ENCODE data around the gene HPSE. TPM values are rescaled to one million over a fixed set of nuclear protein-coding genes. Genes with fewer than 3 reads are reported as not detected.

HPSE gene
- total and polyA plus RNA-seq, 2 of the 13 experiments (the other 11 are each of a cell fraction or from before 2014, with no cell fraction given), result not detected

DNA sequence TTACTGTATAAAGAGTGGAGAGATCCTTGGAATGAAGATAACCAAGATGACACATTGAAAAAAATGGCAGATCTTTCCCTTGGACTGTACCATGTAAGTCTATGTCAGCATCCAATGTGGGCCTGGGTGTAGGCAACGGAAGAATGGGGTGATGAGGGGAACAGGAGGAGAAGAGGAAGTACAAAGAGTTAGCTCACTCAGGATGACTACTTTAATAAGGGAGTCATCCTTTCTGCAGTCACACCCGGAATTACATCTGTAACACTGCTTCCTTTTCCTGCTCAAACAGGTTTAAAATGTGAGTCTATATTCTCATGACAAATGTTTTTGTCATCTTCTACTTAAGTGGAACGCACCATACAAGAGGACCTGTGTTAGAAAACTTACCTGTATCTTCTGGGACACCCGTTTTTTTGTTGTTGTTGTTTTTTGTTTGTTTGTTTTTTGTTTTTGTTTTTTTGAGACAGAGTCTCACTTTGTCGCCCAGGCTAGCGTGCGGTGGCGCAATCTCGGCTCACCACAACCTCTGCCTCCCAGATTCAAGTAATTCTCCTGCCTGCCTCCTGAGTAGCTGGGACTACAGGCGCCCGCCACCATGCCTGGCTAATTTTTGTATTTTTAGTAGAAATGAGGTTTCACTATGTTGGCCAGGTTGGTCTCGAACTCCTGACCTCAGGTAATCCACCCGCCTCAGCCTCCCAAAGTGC lies 18.0 kb downstream of the HPSE start (continued):
- TF ChIP-seq, protein P1, sequence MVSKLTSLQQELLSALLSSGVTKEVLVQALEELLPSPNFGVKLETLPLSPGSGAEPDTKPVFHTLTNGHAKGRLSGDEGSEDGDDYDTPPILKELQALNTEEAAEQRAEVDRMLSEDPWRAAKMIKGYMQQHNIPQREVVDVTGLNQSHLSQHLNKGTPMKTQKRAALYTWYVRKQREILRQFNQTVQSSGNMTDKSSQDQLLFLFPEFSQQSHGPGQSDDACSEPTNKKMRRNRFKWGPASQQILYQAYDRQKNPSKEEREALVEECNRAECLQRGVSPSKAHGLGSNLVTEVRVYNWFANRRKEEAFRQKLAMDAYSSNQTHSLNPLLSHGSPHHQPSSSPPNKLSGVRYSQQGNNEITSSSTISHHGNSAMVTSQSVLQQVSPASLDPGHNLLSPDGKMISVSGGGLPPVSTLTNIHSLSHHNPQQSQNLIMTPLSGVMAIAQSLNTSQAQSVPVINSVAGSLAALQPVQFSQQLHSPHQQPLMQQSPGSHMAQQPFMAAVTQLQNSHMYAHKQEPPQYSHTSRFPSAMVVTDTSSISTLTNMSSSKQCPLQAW (CRISPR knock-in tag; IDR thresholded peaks at IDR 0.05), result no peak
- TF ChIP-seq ZBTB40 (IDR thresholded peaks at IDR 0.05) (no peak), ZBTB40 (CRISPR knock-in tag; IDR thresholded peaks at IDR 0.05) (no peak), TAF1 (CRISPR knock-in tag; IDR thresholded peaks at IDR 0.05) (no peak), POLR2A (IDR thresholded peaks at IDR 0.05; ENCODE audit: insufficient read depth in 1 of 2, low read depth in 2 of 2, low read length in 2 of 2) (no peak), ZNF775 (CRISPR knock-in tag; IDR thresholded peaks at IDR 0.05; ENCODE audit: borderline replicate concordance) (no peak), NPAS2 (CRISPR knock-in tag; IDR thresholded peaks at IDR 0.05; ENCODE audit: borderline replicate concordance) (no peak), EZH2 (conservative IDR thresholded peaks at IDR 0.05; ENCODE audit: low read depth, low read length) (no peak)

Data from HepG2 (cell line).